GM18870 (cell line): ENCODE results near the gene PCBP4.
"Not testable (repeated sequence)": the region's sequence is repeated elsewhere in the genome, so short reads cannot be mapped to it uniquely, and the experiment has no call there.

Experiments used
- ATAC-seq: cut with Tn5 transposase; IDR thresholded peaks from one replicate; pipeline ENCODE4 v1.9.1; 2021; ENCODE audit warnings: moderate library complexity; ENCODE audit not compliant: unreplicated experiment

Gene PCBP4

DNA sequence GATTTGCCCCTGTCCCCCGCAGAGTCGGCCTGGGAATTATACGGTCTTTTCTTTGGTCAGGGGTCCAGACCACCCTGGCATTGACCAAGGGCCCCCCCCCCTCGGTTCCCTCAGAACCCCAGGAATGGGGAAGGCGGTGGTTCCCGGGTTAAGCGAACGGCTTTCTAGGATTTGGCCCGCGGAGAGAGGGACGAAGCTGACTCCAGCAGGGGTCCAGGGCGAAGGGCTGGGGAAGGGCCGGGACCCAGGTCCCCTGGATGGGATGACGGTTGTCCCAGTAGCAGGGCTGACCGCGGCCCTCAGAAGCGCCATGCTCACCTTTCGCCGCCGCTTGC, 25.8 kb downstream of the PCBP4 start:
- ATAC-seq: no peak

DNA sequence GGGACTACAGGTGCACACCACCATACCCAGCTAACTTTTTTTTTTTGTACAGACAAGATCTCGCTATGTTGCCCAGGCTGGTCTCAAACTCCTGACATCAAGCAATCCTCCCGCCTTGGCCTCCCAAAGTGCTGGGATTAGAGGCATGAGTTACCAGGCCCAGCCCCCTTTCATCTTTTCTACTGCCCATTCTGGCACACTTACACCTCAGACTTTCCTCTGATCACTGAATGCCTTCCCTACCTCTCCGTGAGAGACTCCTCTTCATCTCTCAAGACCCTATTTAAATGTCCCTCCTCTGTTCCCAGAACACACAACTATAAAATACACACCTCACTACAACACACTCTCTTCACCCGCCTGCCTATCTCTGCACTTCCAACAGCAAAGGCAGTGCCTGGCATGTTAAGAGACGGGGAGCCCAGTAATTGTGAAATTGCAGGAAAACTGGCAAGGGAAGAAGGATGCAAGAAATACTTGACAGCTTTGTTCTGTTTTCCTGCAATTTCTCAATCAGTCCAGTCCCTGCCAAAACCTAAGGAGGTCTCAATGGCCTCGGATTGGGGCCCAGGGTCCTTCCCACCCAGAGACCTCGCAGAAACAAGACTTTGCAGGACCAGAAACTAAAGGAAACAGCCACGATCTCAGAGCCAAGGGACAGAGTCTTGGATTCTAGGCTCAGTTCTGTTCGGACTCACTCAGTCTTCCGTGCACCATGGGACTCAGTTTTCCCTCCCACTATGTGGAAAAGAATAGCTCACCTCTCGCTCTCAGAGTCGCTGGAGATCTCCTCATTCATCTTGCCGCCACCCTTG, 26.4 kb downstream of the PCBP4 start:
- no peak for ATAC-seq

GRCh38 chr3:51938780-51939425, 28.4 kb downstream of the PCBP4 start:
- ATAC-seq: no peak

GRCh38 chr3:51937611-51938450, 29.4 kb downstream of the PCBP4 start:
- ATAC-seq: no peak

DNA sequence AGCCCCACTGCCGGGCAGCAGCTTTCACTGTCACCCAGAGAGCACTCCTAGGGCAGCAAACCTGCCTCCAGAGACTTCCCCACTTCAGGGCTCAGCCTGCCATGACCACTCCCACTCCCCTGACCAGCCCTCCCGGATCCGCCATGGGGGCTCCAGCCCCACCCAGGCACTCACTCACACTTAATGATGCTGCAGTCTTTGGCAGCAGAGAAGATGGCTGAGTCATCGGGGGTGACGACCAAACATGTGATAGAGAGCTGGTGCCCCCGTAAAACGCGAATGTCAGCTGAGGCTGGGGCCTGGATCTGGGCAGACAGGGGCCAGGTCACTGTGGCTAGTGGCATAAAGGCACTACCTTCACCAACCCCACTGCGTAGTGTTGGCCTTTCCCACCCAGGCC, 30.2 kb downstream of the PCBP4 start:
- no peak for ATAC-seq

DNA sequence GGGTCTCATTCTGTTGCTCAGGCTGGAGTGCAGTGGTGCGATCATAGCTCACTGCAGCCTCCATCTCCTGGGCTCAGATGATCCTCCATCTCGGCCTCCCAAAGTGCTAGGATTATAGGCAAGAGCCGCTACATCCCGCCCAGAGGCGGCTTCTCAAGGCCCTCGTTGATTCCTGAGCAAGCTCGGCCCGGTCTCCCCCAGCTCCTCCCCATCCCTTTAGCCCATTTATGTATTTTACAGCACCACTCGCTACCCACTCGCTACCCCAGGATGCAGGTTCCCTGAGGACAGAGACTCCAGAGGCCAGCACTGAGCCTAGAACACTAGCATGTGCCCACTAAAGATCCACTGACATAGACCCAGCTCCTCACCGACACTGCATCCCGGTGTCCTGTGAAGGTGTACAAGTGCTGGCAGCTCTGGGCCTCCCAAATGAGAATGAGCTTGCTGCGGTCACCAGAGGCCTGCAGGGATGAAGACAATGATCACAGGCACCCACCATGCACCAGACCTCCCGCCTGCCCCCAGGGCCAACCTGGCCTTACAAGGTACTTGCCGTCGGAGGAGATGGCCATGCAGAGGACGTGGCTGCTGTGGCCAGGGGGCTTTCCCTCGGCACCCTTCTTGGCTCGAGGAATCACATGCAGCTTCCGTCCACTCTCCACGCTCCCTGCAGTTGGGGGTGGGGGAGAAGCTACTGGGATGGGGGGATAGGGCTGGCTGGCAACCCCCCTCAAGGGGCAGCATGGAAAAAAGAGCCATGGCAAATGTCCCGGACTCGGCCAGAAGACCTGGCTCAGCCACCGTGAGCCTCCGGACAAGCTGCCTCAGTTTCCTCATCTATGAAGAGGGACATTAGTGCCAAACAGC, 31.1 kb downstream of the PCBP4 start:
- ATAC-seq: no peak

GRCh38 chr3:51934991-51935885, 32.0 kb downstream of the PCBP4 start:
- no peak for ATAC-seq

DNA sequence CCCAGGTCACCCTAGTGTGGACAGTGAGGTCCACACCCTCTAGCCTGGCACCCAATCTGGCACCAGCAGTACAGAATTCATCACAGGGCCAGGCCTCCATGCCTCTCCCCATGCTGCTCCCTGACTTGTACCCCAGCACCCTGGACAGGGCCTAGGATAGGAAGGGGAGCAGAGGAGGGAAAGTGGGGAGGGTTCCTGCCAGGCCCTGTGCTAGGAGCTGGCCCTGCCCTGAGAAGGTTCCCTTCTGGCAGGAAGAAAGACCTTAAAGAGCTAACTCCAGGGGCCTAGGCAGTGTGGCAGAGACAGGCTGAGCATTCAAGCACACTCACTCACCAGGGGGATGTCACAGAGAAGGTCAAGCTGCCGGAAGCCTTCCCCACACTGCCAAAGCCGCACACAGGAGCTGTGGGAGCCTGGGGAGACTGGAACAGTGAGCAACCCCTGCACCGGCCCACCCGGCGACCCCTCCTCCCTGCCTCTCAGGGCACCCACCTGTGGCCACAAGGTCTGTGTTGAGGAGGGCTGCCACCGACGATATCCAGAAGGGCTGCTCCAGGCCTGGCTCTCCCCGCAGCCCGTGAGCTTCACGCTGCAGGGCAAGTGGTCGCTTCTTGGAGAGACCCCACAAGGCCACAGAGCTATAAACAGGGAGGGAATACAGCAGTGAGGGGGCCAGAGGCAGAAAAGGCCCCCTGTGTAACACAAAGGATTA, 33.0 kb downstream of the PCBP4 start:
- no peak for ATAC-seq

- no peak for ATAC-seq
These were observed 33.6 kb downstream of the PCBP4 start for GRCh38 chr3:51933471-51934138.

GRCh38 chr3:51932471-51933370, 34.5 kb downstream of the PCBP4 start:
- no peak for ATAC-seq

- no peak for ATAC-seq
These were observed 35.5 kb downstream of the PCBP4 start for GRCh38 chr3:51931756-51932155.

GRCh38 chr3:51930439-51930838, 36.8 kb downstream of the PCBP4 start:
- ATAC-seq: no peak

GRCh38 chr3:51929420-51930003, 37.7 kb downstream of the PCBP4 start:
- ATAC-seq: no peak

GRCh38 chr3:51928981-51929380, 38.3 kb downstream of the PCBP4 start:
- not testable (repeated sequence) for ATAC-seq

DNA sequence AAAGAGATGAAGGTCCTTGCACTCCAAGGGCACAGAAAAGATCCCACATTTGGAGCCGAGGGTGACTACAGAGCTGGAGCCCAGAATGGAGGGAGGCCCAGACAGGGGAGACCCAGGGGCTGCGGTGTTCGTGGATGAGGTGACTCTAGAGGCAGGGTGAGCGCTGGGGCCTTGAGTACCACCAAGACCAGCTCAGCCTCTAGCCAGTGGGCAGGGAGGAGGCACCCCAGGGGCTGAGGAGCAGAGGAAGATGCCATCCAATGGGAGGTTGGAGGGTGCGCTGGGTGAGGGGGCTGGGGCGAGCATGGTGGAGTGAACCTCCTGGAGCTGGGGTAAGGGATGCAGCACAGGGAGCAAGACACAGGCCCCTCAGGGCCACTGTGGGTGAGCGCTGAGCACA, 38.8 kb downstream of the PCBP4 start:
- ATAC-seq: no peak

- no peak for ATAC-seq
These were observed 39.9 kb downstream of the PCBP4 start for GRCh38 chr3:51927061-51927977.
